CD14-positive monocyte (primary cell): ENCODE results near the gene EBF3. TPM values are rescaled to one million over a fixed set of nuclear protein-coding genes. Genes with fewer than 3 reads are reported as not detected.
A peak's percentile ranks its signal among the peaks of the same experiment; 100 is the strongest.

Source experiments
- DNase-seq, 3 donors: peaks; one replicate each; pipeline ENCODE4 v3.0.0-alpha.2; 2011 to 2022
- H2AFZ ChIP-seq: 2 replicates; pipeline ENCODE4 v1.6.0; 2012; ENCODE audit warnings: mild to moderate bottlenecking, low read depth, low read length, inconsistent platforms; ENCODE audit not compliant: insufficient read depth, poor library complexity, severe bottlenecking
- H3K27ac ChIP-seq, 2 donors: 1 replicate in 1 of 2; 2 replicates in 1 of 2; pipeline ENCODE4 v1.5.1; 2012 to 2013; ENCODE audit warnings: low read length in 2 of 2, control low read depth in 1 of 2, inconsistent platforms in 1 of 2, low read depth in 1 of 2, mild to moderate bottlenecking in 1 of 2
- H3K27me3 ChIP-seq, 2 donors: one replicate each; pipeline versions ENCODE4 v1.6.0 to v1.6.1; 2011 to 2013; ENCODE audit warnings: low read length in 2 of 2; ENCODE audit not compliant: control insufficient read depth in 2 of 2, insufficient read depth in 2 of 2
- H3K36me3 ChIP-seq, 2 donors: replicated peaks in 1 of 2; 1 replicate in 1 of 2; 2 replicates in 1 of 2; pipeline versions ENCODE4 v1.5.1 to v1.6.1; 2012 to 2013; ENCODE audit warnings: low read length in 2 of 2, control low read depth in 1 of 2, inconsistent platforms in 1 of 2, mild to moderate bottlenecking in 1 of 2; ENCODE audit not compliant: insufficient read depth in 2 of 2, control insufficient read depth in 1 of 2
- H3K4me1 ChIP-seq, 2 donors: 1 replicate in 1 of 2; 2 replicates in 1 of 2; pipeline versions ENCODE4 v1.5.1 to v1.6.1; 2012 to 2013; ENCODE audit warnings: low read length in 2 of 2, control low read depth in 1 of 2, inconsistent platforms in 1 of 2, mild to moderate bottlenecking in 1 of 2, moderate library complexity in 1 of 2; ENCODE audit not compliant: insufficient read depth in 2 of 2, control insufficient read depth in 1 of 2
- H3K4me2 ChIP-seq: replicated peaks from 2 replicates; pipeline ENCODE3; 2012; ENCODE audit warnings: low read length, moderate library complexity, mild to moderate bottlenecking; ENCODE audit not compliant: poor library complexity, severe bottlenecking; ENCODE audit errors: extremely low read depth
- H3K4me3 ChIP-seq, 3 experiments: fragments of 200-600 bp in 1 of 3; sonication (generic) in 1 of 3; replicated peaks in 1 of 3; 1 replicate in 2 of 3; 2 replicates in 1 of 3; pipeline ENCODE4 v1.5.1; 2011 to 2013; ENCODE audit warnings: low read length in 3 of 3, mild to moderate bottlenecking in 3 of 3, control low read depth in 2 of 3, low read depth in 2 of 3, inconsistent platforms in 1 of 3, moderate library complexity in 1 of 3
- H3K79me2 ChIP-seq: 2 replicates; pipeline ENCODE4 v1.6.0; 2012; ENCODE audit warnings: mild to moderate bottlenecking, control low read depth, inconsistent platforms, low read length, moderate library complexity; ENCODE audit not compliant: insufficient read depth
- H3K9ac ChIP-seq: 2 replicates; pipeline ENCODE4 v1.6.0; 2017; ENCODE audit warnings: low read length, mild to moderate bottlenecking; ENCODE audit not compliant: insufficient read depth, poor library complexity, severe bottlenecking
- H3K9me3 ChIP-seq, 2 donors: replicated peaks in 1 of 2; 1 replicate in 1 of 2; 2 replicates in 1 of 2; pipeline versions ENCODE4 v1.5.1 to v1.6.1; 2012 to 2013; ENCODE audit warnings: low read length in 2 of 2, control low read depth in 1 of 2; ENCODE audit not compliant: control insufficient read depth in 1 of 2, insufficient read depth in 1 of 2
- H4K20me1 ChIP-seq: 2 replicates; pipeline ENCODE4 v1.6.0; 2012; ENCODE audit warnings: mild to moderate bottlenecking, low read length, control low read depth, moderate library complexity; ENCODE audit not compliant: insufficient read depth
- H3K27ac Mint-ChIP-seq, 7 donors: one replicate each; pipeline ENCODE4 v1.8.0; 2020; ENCODE audit warnings: mild to moderate bottlenecking in 7 of 7, mixed read lengths in 7 of 7, moderate library complexity in 6 of 7, inconsistent platforms in 2 of 7
- H3K27me3 Mint-ChIP-seq, 3 donors: one replicate each; pipeline ENCODE4 v1.8.0; 2021 to 2022; ENCODE audit warnings: low read depth in 3 of 3, mild to moderate bottlenecking in 3 of 3, mixed read lengths in 3 of 3, moderate library complexity in 3 of 3, inconsistent platforms in 1 of 3
- H3K36me3 Mint-ChIP-seq, 2 donors: one replicate each; pipeline ENCODE4 v1.8.0; 2020; ENCODE audit warnings: mixed read lengths in 2 of 2, inconsistent platforms in 1 of 2, mild to moderate bottlenecking in 1 of 2
- H3K4me1 Mint-ChIP-seq: one replicate; pipeline ENCODE4 v1.8.0; 2020; ENCODE audit warnings: mild to moderate bottlenecking, mixed read lengths
- H3K4me3 Mint-ChIP-seq, 2 donors: one replicate each; pipeline ENCODE4 v1.8.0; 2020; ENCODE audit warnings: mild to moderate bottlenecking in 2 of 2, mixed read lengths in 2 of 2, moderate library complexity in 1 of 2
- H3K9me3 Mint-ChIP-seq, 7 donors: one replicate each; pipeline ENCODE4 v1.8.0; 2020 to 2022; ENCODE audit warnings: mixed read lengths in 7 of 7, mild to moderate bottlenecking in 6 of 7, moderate library complexity in 6 of 7, inconsistent platforms in 2 of 7
- CTCF ChIP-seq: fragments of 200-600 bp; IDR thresholded peaks from one replicate; pipeline ENCODE4 v1.8.0; 2022; ENCODE audit warnings: antibody characterized with exemption, mild to moderate bottlenecking
- WGBS: methylation state at CpG from one replicate; pipeline ENCODE4 v1.1.5; 2013; ENCODE audit warnings: missing lambda C conversion rate; ENCODE audit not compliant: insufficient coverage; 5-methylcytosine and 5-hydroxymethylcytosine counted together
- intact Hi-C, 2 donors: fragments of 100-400 bp; cut with micrococcal nuclease; formaldehyde crosslinking; loops; one replicate each; pipeline versions ENCODE4 v1.15.0 to v1.15.1; 2023
- polyA plus RNA-seq, 3 donors: library from polyadenylated mRNA; depleted of rRNA in 1 of 3; unstranded in 2 of 3; stranded (reverse) in 1 of 3; fragments of 300-500 nt in 2 of 3; fragments of >200 nt in 1 of 3; fragmentation: Illumina TruSeq in 2 of 3; gene quantifications; 1 replicate in 2 of 3; 2 replicates in 1 of 3; pipeline ENCODE4 v1.2.3, GENCODE V29; 2012 to 2021

The EBF3 gene
- polyA plus RNA-seq, 3 donors, result not detected

- DNase-seq, result no peak
- Histone ChIP-seq H3K36me3 (no peaks in the 10 kb centered on the region), H4K20me1 (no peaks in the 10 kb centered on the region), H3K9ac (no peak overlapping the region), H3K79me2 (no peaks in the 10 kb centered on the region), H3K4me1 (peaks cover 0 to 8% of the 10 kb centered on the region in 2 donors), H2AFZ (no peak overlapping the region), H3K9me3 (peaks cover 0 to 36% of the 10 kb centered on the region in 2 donors), H3K27ac (no peak overlapping the region), H3K4me2 (no peak overlapping the region), H3K4me3 (no peak overlapping the region), H3K27me3 (peaks cover 78 to 87% of the 10 kb centered on the region in 2 donors)
- peaks cover 75 to 93% (median 81%) of the 10 kb centered on the region in 3 donors for H3K27me3 Mint-ChIP-seq
- no peak for TF ChIP-seq CTCF
- peaks cover 0 to 6% of the 10 kb centered on the region in 2 donors for H3K36me3 Mint-ChIP-seq
- intact Hi-C loops, result no loop called here
- peaks cover 21% of the 10 kb centered on the region for H3K4me1 Mint-ChIP-seq
- H3K4me3 Mint-ChIP-seq, result peak overlapping the region in 1 of 2 donors; percentile 78
- peaks cover 0 to 38% (median 4%) of the 10 kb centered on the region in 7 donors for H3K9me3 Mint-ChIP-seq
- no peak overlapping the region for H3K27ac Mint-ChIP-seq
- WGBS, result 7% methylated on average over 71 of the region's 83 CpGs
Measured at GRCh38 chr10:129959544-129960480, 4.3 kb downstream of the EBF3 start.

GRCh38 chr10:129958629-129959543, 5.2 kb downstream of the EBF3 start:
- Histone ChIP-seq H3K36me3 (no peaks in the 10 kb centered on the region), H3K27me3 (peaks cover 75 to 91% of the 10 kb centered on the region in 2 donors), H3K4me1 (peaks cover 0 to 8% of the 10 kb centered on the region in 2 donors), H3K9ac (no peak overlapping the region), H3K4me2 (peak overlapping the region; percentile 11), H3K9me3 (peaks cover 0 to 36% of the 10 kb centered on the region in 2 donors), H2AFZ (no peak overlapping the region), H3K79me2 (no peaks in the 10 kb centered on the region), H4K20me1 (no peaks in the 10 kb centered on the region), H3K27ac (no peak overlapping the region), H3K4me3 (no peak overlapping the region)
- TF ChIP-seq CTCF, result no peak
- 2% methylated on average over 103 of the region's 103 CpGs for WGBS
- intact Hi-C loops, result no loop called here
- Mint-ChIP-seq H3K27ac (no peak overlapping the region), H3K27me3 (peaks cover 77 to 90% (median 81%) of the 10 kb centered on the region in 3 donors), H3K4me3 (peak overlapping the region; percentile 16 to 80), H3K9me3 (peaks cover 0 to 35% (median 4%) of the 10 kb centered on the region in 7 donors), H3K4me1 (peaks cover 18% of the 10 kb centered on the region), H3K36me3 (peaks cover 0 to 6% of the 10 kb centered on the region in 2 donors)
- no peak for DNase-seq
